GM12873 (cell line): Measurements from ENCODE around the gene NCKIPSD.

Experiments
- CTCF ChIP-seq: IDR thresholded peaks from 2 replicates; pipeline ENCODE4 v1.5.1; 2012; ENCODE audit warnings: low read depth, mild to moderate bottlenecking, moderate library complexity, low read length, control low read depth; ENCODE audit not compliant: insufficient read depth; ENCODE audit errors: missing control alignments

The NCKIPSD gene

GRCh38 chr3:48647714-48648113 lies 38.0 kb downstream of the NCKIPSD start:
- no peak for TF ChIP-seq CTCF

- TF ChIP-seq CTCF = no peak
Measured at GRCh38 chr3:48644898-48645760, 40.6 kb downstream of the NCKIPSD start.

GRCh38 chr3:48642605-48643004 lies 43.1 kb downstream of the NCKIPSD start:
- no peak for TF ChIP-seq CTCF

GRCh38 chr3:48641396-48641795 lies 44.3 kb downstream of the NCKIPSD start:
- TF ChIP-seq CTCF = no peak

- no peak for TF ChIP-seq CTCF
Measured at GRCh38 chr3:48639944-48640606, 45.6 kb downstream of the NCKIPSD start.

GRCh38 chr3:48637305-48637704 lies 48.4 kb downstream of the NCKIPSD start:
- no peak for TF ChIP-seq CTCF

GRCh38 chr3:48636149-48636655 lies 49.5 kb downstream of the NCKIPSD start:
- TF ChIP-seq CTCF = no peak
